ENCODE measurements around the gene APCDD1L. TPM values are rescaled to one million over a fixed set of nuclear protein-coding genes. Genes with fewer than 3 reads are reported as not detected.

Gene APCDD1L
- total RNA-seq, 2 experiments from 2014 or later, result not detected

DNA sequence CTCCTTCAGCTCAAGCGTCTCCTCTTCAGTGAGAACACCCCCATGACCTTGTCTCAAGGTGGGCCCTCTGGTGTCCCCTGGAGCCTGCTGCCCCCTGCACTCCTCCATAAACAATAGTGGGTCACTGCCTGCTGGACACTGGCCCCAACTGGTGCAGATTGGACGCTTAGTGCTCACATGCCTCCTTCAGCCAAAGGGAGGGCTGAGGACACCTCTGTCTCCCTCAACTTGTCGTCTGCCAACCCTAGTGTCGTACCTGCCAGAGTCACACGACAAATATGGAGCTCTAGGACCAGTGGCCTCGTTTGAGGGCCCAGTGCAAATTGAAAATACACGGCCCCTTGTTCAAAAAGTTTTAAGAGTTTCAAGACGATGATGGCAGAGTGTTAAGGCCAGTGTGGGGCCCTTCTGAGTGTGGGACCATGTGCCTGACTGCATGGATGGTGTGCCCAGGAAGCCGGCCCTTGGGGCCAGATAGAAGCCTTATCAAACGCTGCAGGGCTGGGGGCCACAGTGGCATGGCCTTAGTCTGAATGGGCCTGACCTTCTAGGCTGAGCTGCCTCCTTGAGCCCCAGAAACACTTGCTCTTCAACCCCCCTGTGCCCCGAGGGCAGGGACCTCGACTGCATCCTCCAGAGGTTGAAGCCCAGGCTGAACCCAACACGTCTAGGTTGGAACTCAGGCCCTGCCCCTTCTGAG is 20.1 kb downstream of the APCDD1L start:
- no peak for DNase-seq
- no peaks in the 10 kb centered on the region for H3K9me3 Mint-ChIP-seq
- H3K27ac Mint-ChIP-seq, result no peak overlapping the region
- H3K27me3 Mint-ChIP-seq, result peaks cover 3% of the 10 kb centered on the region
- H3K4me1 Mint-ChIP-seq, result no peaks in the 10 kb centered on the region
- H3K4me3 Mint-ChIP-seq, result no peak overlapping the region
- H3K36me3 Mint-ChIP-seq, result no peaks in the 10 kb centered on the region

DNA sequence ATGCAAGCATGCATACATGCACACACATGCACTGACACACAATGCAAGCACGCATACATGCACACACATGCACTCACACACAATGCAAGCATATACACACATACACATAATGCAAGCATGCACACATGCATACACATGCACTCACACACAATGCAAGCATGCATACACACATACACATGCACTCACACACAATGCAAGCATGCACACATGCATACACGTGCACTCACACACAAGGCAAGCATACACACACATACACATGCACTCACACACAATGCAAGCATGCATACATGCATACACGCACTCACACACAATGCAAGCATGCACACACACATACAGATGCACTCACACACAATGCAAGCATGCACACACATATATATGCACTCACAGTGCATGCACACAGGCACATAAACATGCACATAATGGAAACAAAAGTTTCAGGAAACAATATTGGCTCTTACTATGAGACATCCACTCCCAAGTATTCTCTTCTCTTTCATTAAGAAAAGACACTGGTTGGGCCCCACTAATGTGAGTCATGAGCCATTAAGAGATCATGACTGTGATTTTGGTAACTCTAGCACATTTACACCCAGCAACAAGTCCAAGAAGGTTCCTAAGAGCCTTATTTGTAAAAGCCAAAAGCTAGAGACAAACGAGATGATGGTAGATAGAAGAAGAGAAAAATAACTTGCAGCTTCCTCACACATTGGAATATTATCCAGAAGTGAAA is 22.2 kb downstream of the APCDD1L start:
- Mint-ChIP-seq H3K4me1 (no peaks in the 10 kb centered on the region), H3K9me3 (peaks cover 5% of the 10 kb centered on the region), H3K27me3 (peaks cover 8% of the 10 kb centered on the region), H3K4me3 (no peak overlapping the region), H3K27ac (no peak overlapping the region), H3K36me3 (peaks cover 4% of the 10 kb centered on the region)
- DNase-seq, result no peak

- Mint-ChIP-seq H3K9me3 (peaks cover 5% of the 10 kb centered on the region), H3K27me3 (peaks cover 8% of the 10 kb centered on the region), H3K27ac (no peak overlapping the region), H3K4me1 (no peaks in the 10 kb centered on the region), H3K4me3 (no peak overlapping the region), H3K36me3 (peaks cover 4% of the 10 kb centered on the region)
- DNase-seq, result no peak
Measured at GRCh38 chr20:58492074-58492718, 23.0 kb downstream of the APCDD1L start.

GRCh38 chr20:58486207-58486606 is 29.0 kb downstream of the APCDD1L start:
- peaks cover 4% of the 10 kb centered on the region for H3K4me1 Mint-ChIP-seq
- H3K9me3 Mint-ChIP-seq, result peaks cover 22% of the 10 kb centered on the region
- no peak overlapping the region for H3K27ac Mint-ChIP-seq
- no peak for DNase-seq
- H3K27me3 Mint-ChIP-seq, result peaks cover 20% of the 10 kb centered on the region
- H3K4me3 Mint-ChIP-seq, result no peak overlapping the region
- H3K36me3 Mint-ChIP-seq, result peaks cover 11% of the 10 kb centered on the region

DNA sequence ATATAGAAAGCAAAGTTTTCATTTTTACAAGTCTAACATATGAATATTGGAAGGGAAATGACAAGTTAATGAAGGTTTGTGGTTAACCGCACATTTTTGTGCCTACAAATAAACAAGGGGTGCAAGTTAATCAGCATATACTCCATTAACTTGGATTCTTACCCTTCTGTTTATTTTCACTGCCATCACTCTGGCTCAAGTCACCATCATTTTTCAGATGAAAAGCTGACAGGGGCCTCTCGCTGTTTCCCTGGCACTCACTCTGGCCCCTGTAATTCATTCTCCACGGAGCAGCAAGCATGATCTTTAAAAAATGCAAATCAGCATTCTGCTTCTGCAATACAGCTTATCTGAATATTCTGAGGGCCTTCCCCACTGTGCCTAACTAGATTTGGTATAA is 29.8 kb downstream of the APCDD1L start:
- peaks cover 20% of the 10 kb centered on the region for H3K27me3 Mint-ChIP-seq
- no peak overlapping the region for H3K27ac Mint-ChIP-seq
- peaks cover 11% of the 10 kb centered on the region for H3K36me3 Mint-ChIP-seq
- H3K9me3 Mint-ChIP-seq, result peaks cover 22% of the 10 kb centered on the region
- peaks cover 4% of the 10 kb centered on the region for H3K4me1 Mint-ChIP-seq
- H3K4me3 Mint-ChIP-seq, result no peak overlapping the region
- DNase-seq, result no peak

DNA sequence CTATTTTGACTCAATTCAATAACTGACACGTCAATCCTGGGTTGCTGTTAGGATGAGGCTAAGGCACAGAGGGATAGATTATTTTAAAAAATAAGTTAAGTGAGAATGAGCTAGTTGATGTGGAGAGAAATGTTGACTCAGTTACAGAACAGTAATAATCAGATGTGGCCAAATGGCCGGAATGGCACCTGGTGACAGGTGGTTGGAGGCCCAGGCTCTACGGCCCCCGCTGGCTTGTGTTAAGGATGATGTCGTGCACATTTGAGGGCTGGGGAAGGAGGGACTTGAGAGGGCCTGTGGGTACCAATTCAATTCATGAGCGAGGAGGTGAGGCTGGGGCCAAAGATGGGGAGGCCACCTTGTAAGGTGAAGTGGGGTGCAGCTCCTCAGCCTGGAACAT is 31.7 kb downstream of the APCDD1L start:
- no peak for DNase-seq
- H3K36me3 Mint-ChIP-seq, result peaks cover 8% of the 10 kb centered on the region
- H3K27me3 Mint-ChIP-seq, result peaks cover 14% of the 10 kb centered on the region
- no peak overlapping the region for H3K4me3 Mint-ChIP-seq
- H3K27ac Mint-ChIP-seq, result no peak overlapping the region
- peaks cover 16% of the 10 kb centered on the region for H3K9me3 Mint-ChIP-seq
- H3K4me1 Mint-ChIP-seq, result peaks cover 4% of the 10 kb centered on the region

- Mint-ChIP-seq H3K36me3 (peaks cover 10% of the 10 kb centered on the region), H3K27me3 (peaks cover 14% of the 10 kb centered on the region), H3K27ac (no peak overlapping the region), H3K4me3 (no peak overlapping the region), H3K4me1 (peaks cover 4% of the 10 kb centered on the region), H3K9me3 (peaks cover 18% of the 10 kb centered on the region)
- no peak for DNase-seq
Measured at GRCh38 chr20:58483051-58483450, 32.1 kb downstream of the APCDD1L start.

DNA sequence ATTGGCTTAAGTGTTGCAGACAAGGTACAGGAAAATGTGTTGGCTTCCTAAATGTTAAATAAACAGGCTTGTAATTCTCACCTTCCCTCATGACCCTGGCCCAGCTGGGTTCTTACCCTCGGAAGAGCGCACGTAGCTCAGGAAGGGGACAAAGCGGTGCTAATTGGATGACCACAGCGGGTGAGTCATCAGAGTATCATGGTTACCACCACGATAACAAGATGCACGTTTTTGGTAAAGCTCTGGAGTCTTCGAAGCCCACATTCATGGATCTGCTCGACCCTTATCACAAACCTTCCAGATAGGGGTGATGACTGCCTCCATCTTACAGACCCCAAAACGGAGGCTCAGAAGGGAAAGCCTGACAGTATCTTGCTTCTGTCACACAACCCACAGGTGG is 32.8 kb downstream of the APCDD1L start:
- H3K36me3 Mint-ChIP-seq, result peaks cover 10% of the 10 kb centered on the region
- H3K4me3 Mint-ChIP-seq, result no peak overlapping the region
- DNase-seq, result no peak
- H3K9me3 Mint-ChIP-seq, result peaks cover 18% of the 10 kb centered on the region
- H3K27me3 Mint-ChIP-seq, result peaks cover 14% of the 10 kb centered on the region
- no peak overlapping the region for H3K27ac Mint-ChIP-seq
- peaks cover 4% of the 10 kb centered on the region for H3K4me1 Mint-ChIP-seq

DNA sequence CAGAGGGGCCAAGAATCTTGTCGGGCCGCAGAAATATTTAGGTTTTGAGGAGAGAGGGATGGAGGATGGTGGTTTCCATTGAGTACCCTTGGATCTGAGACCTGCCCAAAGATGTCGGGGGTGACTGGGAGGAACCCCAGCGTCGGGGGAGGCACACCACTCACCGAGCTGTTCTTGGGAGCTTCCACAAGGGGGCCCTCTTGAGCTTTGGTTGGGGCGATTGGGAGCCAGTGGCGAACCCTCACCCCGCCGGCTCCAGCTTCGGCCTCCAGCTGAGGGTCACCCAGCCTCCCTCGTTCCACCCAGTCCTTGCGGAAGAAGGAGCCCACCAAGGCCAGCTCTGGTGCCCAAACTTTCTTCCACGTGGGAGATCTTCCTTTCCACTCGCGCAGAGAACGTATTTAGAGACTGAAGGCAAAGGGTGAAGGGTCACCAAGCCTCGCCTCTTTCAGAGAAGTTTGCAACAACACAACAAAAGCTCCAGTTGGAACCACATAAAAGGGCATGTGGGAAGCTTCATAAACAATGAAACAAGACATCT is 33.6 kb downstream of the APCDD1L start:
- DNase-seq, result peak; percentile 65
- Mint-ChIP-seq H3K27ac (no peak overlapping the region), H3K4me3 (no peak overlapping the region), H3K27me3 (peaks cover 14% of the 10 kb centered on the region), H3K4me1 (peaks cover 4% of the 10 kb centered on the region), H3K36me3 (peaks cover 10% of the 10 kb centered on the region), H3K9me3 (peaks cover 18% of the 10 kb centered on the region)

DNA sequence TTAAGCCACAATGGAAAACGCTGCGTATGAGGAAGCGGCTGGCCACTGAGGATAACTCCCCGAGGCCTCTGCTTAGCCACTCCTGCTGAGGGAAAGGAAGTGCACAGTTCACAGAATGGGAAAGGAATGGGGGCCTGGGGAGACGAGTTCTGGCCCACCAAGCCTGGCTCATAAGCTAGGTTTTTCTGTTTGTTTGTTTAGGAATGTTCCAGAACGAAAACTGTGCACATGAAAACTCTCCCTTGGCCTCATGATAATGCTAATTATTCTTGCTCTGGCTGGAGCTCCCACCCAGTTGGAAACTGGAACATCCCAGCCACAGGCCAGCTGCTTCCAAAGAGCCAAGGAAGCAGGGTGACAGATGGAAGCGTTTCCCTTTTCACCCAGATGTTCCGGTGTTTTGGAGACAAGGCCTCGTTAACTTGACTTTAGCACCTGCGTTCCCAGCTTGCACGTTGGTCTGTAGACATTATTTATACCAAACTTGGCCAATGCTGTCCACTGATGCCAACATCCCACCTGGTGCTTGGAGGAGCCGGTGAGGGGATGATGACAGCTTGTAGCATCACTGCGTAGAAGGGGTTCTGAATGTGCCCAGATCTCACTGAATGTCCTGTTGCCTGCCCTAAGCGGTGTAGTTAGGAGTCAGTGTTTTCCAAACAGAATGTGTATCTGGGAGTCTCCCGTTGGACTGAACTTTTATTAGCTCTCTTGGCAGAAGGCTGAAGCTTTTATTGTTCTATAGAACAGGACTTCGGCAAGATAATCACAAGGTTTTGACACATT is 34.5 kb downstream of the APCDD1L start:
- Mint-ChIP-seq H3K27ac (no peak overlapping the region), H3K4me1 (peaks cover 4% of the 10 kb centered on the region), H3K4me3 (no peak overlapping the region), H3K36me3 (peaks cover 4% of the 10 kb centered on the region), H3K9me3 (peaks cover 10% of the 10 kb centered on the region), H3K27me3 (peaks cover 8% of the 10 kb centered on the region)
- DNase-seq, result no peak

DNA sequence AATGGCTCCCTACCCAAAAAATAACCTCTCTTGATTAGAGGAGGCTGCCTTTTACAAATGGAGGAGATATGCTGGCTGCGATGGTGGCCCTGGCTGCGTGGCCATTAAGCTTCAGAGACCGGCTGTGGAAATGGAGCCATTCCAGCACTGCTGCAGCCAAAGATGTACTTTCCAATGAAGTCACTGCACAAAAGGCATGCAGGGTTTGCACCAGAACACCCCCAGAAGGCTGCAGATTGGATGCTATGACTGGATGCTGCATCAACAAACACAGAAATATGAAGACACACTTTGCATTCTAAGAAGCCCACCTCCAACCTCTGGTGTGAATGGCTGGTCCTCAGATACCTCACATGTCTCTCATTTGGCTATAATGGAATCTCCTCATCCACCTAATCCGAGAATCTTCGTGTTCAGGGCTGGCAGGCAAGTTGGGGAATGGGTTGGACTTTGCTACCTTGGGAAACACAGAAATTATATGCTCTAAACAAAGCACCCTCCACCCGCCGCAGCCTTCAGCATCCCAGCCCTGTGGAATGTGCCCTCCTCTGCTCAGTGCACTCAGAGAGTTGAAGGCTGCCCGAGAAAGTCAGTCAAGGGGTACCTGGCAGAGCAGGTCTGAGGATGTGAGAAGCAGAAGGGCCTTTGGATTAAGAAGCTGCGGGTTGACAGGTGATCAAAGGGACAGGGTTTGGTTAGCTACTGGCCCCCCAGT is 35.3 kb downstream of the APCDD1L start:
- no peak for DNase-seq
- Mint-ChIP-seq H3K36me3 (peaks cover 3% of the 10 kb centered on the region), H3K4me1 (peaks cover 4% of the 10 kb centered on the region), H3K4me3 (no peak overlapping the region), H3K27ac (no peak overlapping the region), H3K27me3 (peaks cover 8% of the 10 kb centered on the region), H3K9me3 (peaks cover 4% of the 10 kb centered on the region)

DNA sequence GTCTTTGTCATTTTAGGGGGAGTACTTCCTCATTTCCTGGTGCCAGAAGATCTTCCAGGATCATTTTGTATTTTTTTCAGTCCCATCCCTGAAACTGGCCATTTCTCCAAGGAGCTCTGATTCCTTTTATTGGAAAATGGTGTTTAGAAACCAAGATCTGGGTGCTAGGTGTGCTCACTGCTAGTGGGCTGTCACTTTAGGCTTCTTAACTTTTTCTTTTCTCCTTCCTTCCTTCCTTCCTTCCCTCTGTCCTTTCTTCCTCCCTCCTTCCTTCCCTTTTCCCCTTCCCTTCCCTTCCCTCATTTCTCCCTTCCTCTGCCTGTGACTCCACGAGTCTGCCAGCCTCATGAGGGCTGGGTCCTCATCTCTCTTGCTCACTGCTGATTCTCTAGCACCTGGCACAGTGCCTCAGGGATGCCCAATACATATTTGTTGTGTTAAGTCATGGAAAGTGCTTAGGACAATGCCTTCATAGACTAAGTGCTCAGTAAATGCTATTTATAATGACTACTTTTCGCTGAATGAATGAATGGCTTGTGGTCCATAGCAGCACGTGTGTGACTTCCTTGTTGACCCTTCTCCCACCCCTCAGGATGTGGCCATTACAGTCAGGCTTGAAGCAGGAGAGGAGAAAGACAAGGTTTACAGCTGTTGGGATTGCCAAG is 36.9 kb downstream of the APCDD1L start:
- Mint-ChIP-seq H3K4me3 (no peak overlapping the region), H3K36me3 (peaks cover 3% of the 10 kb centered on the region), H3K27ac (no peak overlapping the region), H3K4me1 (peaks cover 4% of the 10 kb centered on the region), H3K9me3 (peaks cover 2% of the 10 kb centered on the region), H3K27me3 (peaks cover 8% of the 10 kb centered on the region)
- DNase-seq, result no peak

DNA sequence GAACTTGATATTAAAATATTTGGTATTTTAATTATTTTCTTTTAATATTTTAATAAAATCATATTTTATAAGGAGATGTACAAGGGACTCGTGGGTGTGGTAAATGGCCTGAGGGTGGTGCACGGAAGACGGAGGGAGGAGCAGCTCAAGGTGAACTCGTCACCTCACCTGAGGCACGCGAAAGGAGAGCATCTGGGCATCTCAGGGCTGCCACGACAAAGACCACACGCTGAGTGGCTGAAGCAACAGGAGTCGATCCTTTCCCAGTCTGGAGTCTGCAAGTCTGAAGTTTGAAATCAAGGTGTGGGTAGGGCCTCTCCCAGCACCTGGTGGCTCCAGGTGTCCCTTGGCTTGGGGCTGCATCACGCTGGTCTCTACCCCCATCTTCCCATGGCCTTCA is 39.7 kb downstream of the APCDD1L start:
- peaks cover 3% of the 10 kb centered on the region for H3K36me3 Mint-ChIP-seq
- DNase-seq, result no peak
- no peaks in the 10 kb centered on the region for H3K27me3 Mint-ChIP-seq
- no peaks in the 10 kb centered on the region for H3K4me1 Mint-ChIP-seq
- peaks cover 2% of the 10 kb centered on the region for H3K9me3 Mint-ChIP-seq
- H3K27ac Mint-ChIP-seq, result no peak overlapping the region
- H3K4me3 Mint-ChIP-seq, result no peak overlapping the region
